Trophoblast cell (in vitro differentiated cells and primary cell): ENCODE measurements around the gene LAMC3.

Source experiments
- DNase-seq, 2 donors: peaks; one replicate each; pipeline ENCODE4 v3.0.0-alpha.2; 2016
- H2AFZ ChIP-seq: 2 replicates; pipeline ENCODE4 v1.6.1; 2013; ENCODE audit warnings: low read length, moderate library complexity, mild to moderate bottlenecking; ENCODE audit not compliant: insufficient read depth, poor library complexity
- H2AK5ac ChIP-seq: 2 replicates; pipeline ENCODE4 v1.6.1; 2013; ENCODE audit warnings: mild to moderate bottlenecking, low read length
- H2BK120ac ChIP-seq: 2 replicates; pipeline ENCODE4 v1.6.1; 2013; ENCODE audit warnings: low read length, mild to moderate bottlenecking, moderate library complexity; ENCODE audit not compliant: insufficient read depth, poor library complexity
- H2BK12ac ChIP-seq: 2 replicates; pipeline ENCODE4 v1.6.1; 2013; ENCODE audit warnings: mild to moderate bottlenecking, low read length, moderate library complexity
- H2BK5ac ChIP-seq: 2 replicates; pipeline ENCODE4 v1.6.1; 2013; ENCODE audit warnings: low read length, low read depth, moderate library complexity, mild to moderate bottlenecking; ENCODE audit not compliant: poor library complexity
- H3K14ac ChIP-seq: 2 replicates; pipeline ENCODE4 v1.6.1; 2013; ENCODE audit warnings: mild to moderate bottlenecking, low read length
- H3K18ac ChIP-seq: 2 replicates; pipeline ENCODE4 v1.6.1; 2013; ENCODE audit warnings: mild to moderate bottlenecking, low read length
- H3K23ac ChIP-seq: 2 replicates; pipeline ENCODE4 v1.6.1; 2013; ENCODE audit warnings: low read length
- H3K27ac ChIP-seq: 2 replicates; pipeline ENCODE4 v1.5.1; 2013; ENCODE audit warnings: low read depth, mild to moderate bottlenecking, inconsistent platforms, low read length, moderate library complexity
- H3K27me3 ChIP-seq: 2 replicates; pipeline ENCODE4 v1.6.1; 2013; ENCODE audit warnings: inconsistent platforms, mild to moderate bottlenecking, low read length, moderate library complexity; ENCODE audit not compliant: insufficient read depth
- H3K36me3 ChIP-seq, 2 experiments: 1 replicate in 1 of 2; 2 replicates in 1 of 2; pipeline ENCODE4 v1.6.1; 2013; ENCODE audit warnings: low read length in 2 of 2, mild to moderate bottlenecking in 2 of 2, moderate library complexity in 1 of 2; ENCODE audit not compliant: insufficient read depth in 2 of 2, control insufficient read depth in 1 of 2
- H3K4ac ChIP-seq: 2 replicates; pipeline ENCODE4 v1.6.1; 2013; ENCODE audit warnings: low read depth, mild to moderate bottlenecking, low read length, moderate library complexity
- H3K4me1 ChIP-seq, 2 experiments: 1 replicate in 1 of 2; 2 replicates in 1 of 2; pipeline ENCODE4 v1.6.1; 2013; ENCODE audit warnings: low read length in 2 of 2, mild to moderate bottlenecking in 2 of 2, moderate library complexity in 1 of 2; ENCODE audit not compliant: insufficient read depth in 2 of 2, control insufficient read depth in 1 of 2
- H3K4me2 ChIP-seq: 2 replicates; pipeline ENCODE4 v1.6.1; 2013; ENCODE audit warnings: inconsistent platforms, mild to moderate bottlenecking, low read length, moderate library complexity
- H3K4me3 ChIP-seq: 2 replicates; pipeline ENCODE4 v1.5.1; 2013; ENCODE audit warnings: mild to moderate bottlenecking, low read depth, low read length, inconsistent platforms
- H3K79me1 ChIP-seq: one replicate; pipeline ENCODE4 v1.6.1; 2013; ENCODE audit warnings: low read length
- H3K79me2 ChIP-seq: 2 replicates; pipeline ENCODE4 v1.6.1; 2013; ENCODE audit warnings: low read length, mild to moderate bottlenecking; ENCODE audit not compliant: control insufficient read depth, insufficient read depth, poor library complexity
- H3K9ac ChIP-seq: 2 replicates; pipeline ENCODE4 v1.6.1; 2013; ENCODE audit warnings: mild to moderate bottlenecking, low read length
- H3K9me3 ChIP-seq: 2 replicates; pipeline ENCODE4 v1.6.1; 2013; ENCODE audit warnings: low read depth, mild to moderate bottlenecking, control low read depth, inconsistent platforms, low read length; ENCODE audit not compliant: insufficient read depth
- H4K12ac ChIP-seq: 2 replicates; pipeline ENCODE4 v1.6.1; 2013; ENCODE audit warnings: low read depth, mild to moderate bottlenecking, low read length, moderate library complexity
- H4K8ac ChIP-seq: 2 replicates; pipeline ENCODE4 v1.6.1; 2013; ENCODE audit warnings: low read depth, mild to moderate bottlenecking, low read length, moderate library complexity
- H4K91ac ChIP-seq: one replicate; pipeline ENCODE4 v1.6.1; 2013; ENCODE audit warnings: low read depth, mild to moderate bottlenecking, low read length, moderate library complexity
- WGBS: extraction: QIAGEN DNeasy Blood & Tissue Kit; methylation state at CpG from one replicate; pipeline ENCODE4 v1.1.7; 2013; ENCODE audit warnings: missing lambda C conversion rate; ENCODE audit not compliant: insufficient read length, insufficient coverage; ENCODE audit errors: extremely low coverage; 5-methylcytosine and 5-hydroxymethylcytosine counted together

Gene LAMC3

DNA sequence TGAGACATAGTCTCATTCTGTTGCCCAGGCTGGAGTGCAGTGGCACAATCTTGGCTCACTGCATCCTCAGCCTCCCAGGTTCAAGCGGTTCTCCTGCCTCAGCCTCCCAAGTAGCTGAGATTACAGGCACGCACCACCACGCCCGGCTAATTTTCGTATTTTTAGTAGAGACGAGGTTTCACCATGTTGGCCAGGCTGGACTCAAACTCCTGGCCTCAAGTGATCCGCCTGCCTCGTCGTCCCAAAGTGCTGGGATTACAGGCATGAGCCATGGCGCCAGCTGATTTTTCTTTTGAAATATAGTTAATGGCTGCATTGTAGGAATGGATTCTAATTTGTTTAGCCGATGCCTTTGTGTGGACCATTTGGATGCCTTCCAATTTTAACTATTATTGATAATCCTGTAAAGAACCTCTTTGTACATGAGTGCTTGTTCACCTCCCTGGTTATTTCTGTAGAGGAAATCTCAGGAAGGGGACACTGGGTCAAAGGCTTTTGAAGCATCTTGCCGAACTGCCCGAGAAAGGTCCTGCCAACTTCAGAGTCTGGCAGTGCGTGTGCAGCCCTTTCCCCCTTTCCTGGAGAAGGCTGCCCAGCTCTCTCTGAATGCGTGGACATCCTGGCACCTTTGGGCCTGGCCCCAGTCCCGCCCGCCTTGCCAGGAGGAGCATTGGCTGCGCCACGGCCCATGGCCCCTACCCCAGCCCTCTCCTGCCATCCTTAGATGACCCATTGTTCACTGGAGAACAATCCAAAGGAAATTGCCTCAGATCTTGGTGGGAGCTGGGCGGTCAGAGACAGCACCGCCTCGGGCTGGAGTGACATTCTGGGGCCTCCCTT lies 107.5 kb downstream of the LAMC3 start:
- H2BK120ac ChIP-seq = no peak overlapping the region
- no peaks in the 10 kb centered on the region for H3K79me1 ChIP-seq
- H3K27ac ChIP-seq = no peak overlapping the region
- H3K79me2 ChIP-seq = no peaks in the 10 kb centered on the region
- no peak overlapping the region for H2BK5ac ChIP-seq
- no peak overlapping the region for H3K18ac ChIP-seq
- no peak overlapping the region for H3K23ac ChIP-seq
- no peak overlapping the region for H2AK5ac ChIP-seq
- no peak overlapping the region for H3K4me3 ChIP-seq
- no peaks in the 10 kb centered on the region for H3K27me3 ChIP-seq
- H3K4ac ChIP-seq = no peak overlapping the region
- no peak overlapping the region for H2BK12ac ChIP-seq
- DNase-seq = no peak
- H2AFZ ChIP-seq = no peak overlapping the region
- no peak overlapping the region for H3K9ac ChIP-seq
- H4K8ac ChIP-seq = no peak overlapping the region
- H3K4me1 ChIP-seq = no peaks in the 10 kb centered on the region
- H3K4me2 ChIP-seq = no peak overlapping the region
- peaks cover 33 to 48% of the 10 kb centered on the region in 2 experiments for H3K36me3 ChIP-seq
- peaks cover 1% of the 10 kb centered on the region for H3K9me3 ChIP-seq
- H4K12ac ChIP-seq = no peak overlapping the region
- WGBS = no CpG with 5 or more reads among the region's 22 CpGs
- H3K14ac ChIP-seq = no peak overlapping the region
- H4K91ac ChIP-seq = no peak overlapping the region

DNA sequence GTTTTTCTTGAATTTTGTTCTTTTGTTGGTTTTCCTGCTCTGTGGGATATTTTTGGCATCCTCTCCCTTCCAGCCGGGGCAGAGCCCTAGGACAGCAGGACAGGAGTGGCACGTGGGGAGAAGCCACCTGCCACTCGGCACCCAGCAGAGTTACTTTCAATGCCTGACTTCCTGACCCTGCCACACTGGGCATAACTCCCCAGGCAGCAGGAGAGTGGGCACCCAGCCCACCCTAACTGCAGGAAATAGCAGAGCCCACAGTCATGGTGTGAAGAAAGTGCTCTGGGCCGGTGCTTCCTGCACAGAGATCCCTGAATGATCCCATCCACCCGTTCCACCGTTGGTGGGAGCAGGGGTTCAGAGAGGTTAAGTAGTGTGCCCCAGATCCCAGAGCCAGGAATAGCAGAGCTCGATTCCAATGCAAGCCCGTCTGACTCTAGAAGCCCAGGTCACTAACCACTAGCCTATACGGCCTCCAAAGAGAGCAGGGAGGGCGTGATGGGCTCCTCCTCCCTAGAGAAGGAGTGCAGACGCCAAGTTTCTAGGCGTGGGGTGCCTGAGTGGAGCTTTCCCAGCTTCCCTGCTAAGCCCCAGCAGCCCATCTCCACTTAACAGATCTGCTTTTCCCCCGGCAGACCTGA lies 108.3 kb downstream of the LAMC3 start:
- Histone ChIP-seq H4K12ac (peak overlapping the region; percentile 18), H2BK120ac (no peak overlapping the region), H3K4ac (no peak overlapping the region), H3K9me3 (peaks cover 1% of the 10 kb centered on the region), H3K79me1 (no peaks in the 10 kb centered on the region), H2AFZ (no peak overlapping the region), H3K36me3 (peaks cover 30 to 49% of the 10 kb centered on the region in 2 experiments), H3K14ac (no peak overlapping the region), H3K79me2 (no peaks in the 10 kb centered on the region), H3K4me3 (no peak overlapping the region), H2BK5ac (no peak overlapping the region), H3K9ac (no peak overlapping the region), H3K23ac (no peak overlapping the region), H3K4me2 (no peak overlapping the region), H4K8ac (no peak overlapping the region), H2BK12ac (no peak overlapping the region), H3K27ac (no peak overlapping the region), H3K27me3 (no peaks in the 10 kb centered on the region), H3K18ac (no peak overlapping the region), H3K4me1 (no peaks in the 10 kb centered on the region), H2AK5ac (no peak overlapping the region), H4K91ac (no peak overlapping the region)
- no peak for DNase-seq
- no CpG with 5 or more reads among the region's 13 CpGs for WGBS

DNA sequence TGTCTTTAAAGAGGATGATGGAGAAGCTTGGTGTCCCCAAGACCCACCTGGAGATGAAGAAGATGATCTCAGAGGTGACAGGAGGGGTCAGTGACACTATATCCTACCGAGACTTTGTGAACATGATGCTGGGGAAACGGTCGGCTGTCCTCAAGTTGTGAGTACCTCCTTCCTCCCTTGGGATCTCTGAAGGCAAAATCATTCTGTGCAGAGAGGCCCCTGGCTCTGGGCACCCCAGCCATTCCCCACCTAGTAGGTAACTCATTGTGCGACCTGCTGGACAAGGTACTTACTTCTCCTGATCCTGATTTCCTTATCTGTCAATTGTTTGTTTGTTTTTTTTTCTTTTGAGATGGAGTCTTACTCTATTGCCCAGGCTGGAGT lies 108.8 kb downstream of the LAMC3 start:
- no peak overlapping the region for H2BK5ac ChIP-seq
- peaks cover 27 to 45% of the 10 kb centered on the region in 2 experiments for H3K36me3 ChIP-seq
- H4K91ac ChIP-seq = no peak overlapping the region
- no peak overlapping the region for H3K9ac ChIP-seq
- H2BK12ac ChIP-seq = no peak overlapping the region
- no peaks in the 10 kb centered on the region for H3K4me1 ChIP-seq
- H3K18ac ChIP-seq = no peak overlapping the region
- H3K4me3 ChIP-seq = no peak overlapping the region
- H3K79me1 ChIP-seq = no peaks in the 10 kb centered on the region
- no peak overlapping the region for H3K4me2 ChIP-seq
- H4K12ac ChIP-seq = no peak overlapping the region
- H4K8ac ChIP-seq = no peak overlapping the region
- no peak overlapping the region for H3K14ac ChIP-seq
- no peaks in the 10 kb centered on the region for H3K27me3 ChIP-seq
- H3K23ac ChIP-seq = no peak overlapping the region
- peaks cover 1% of the 10 kb centered on the region for H3K9me3 ChIP-seq
- H2AFZ ChIP-seq = no peak overlapping the region
- H3K79me2 ChIP-seq = no peaks in the 10 kb centered on the region
- no peak overlapping the region for H2AK5ac ChIP-seq
- no peak for DNase-seq
- no CpG with 5 or more reads among the region's 4 CpGs for WGBS
- H3K27ac ChIP-seq = no peak overlapping the region
- no peak overlapping the region for H3K4ac ChIP-seq
- H2BK120ac ChIP-seq = no peak overlapping the region

DNA sequence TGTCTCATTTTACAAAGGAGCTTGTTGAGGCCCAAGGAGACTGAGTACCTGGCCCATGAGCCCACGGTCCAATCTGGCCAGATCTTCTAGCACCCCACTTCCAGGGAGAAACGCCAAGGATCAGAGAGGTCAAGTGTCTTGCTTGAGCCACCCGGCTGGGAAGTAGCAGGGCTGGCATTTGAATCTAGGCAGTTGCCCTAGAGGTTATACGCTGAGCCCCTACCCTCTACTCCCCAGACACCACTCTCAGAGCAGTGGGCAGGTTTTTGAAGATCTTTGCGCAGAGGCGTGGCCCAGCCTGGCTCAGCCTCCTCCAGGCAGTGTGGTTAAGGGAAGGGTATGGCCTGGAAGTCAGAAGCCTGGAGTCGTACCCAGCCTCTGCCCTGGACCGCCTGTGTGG lies 110.6 kb downstream of the LAMC3 start:
- no peak overlapping the region for H3K18ac ChIP-seq

More for the DNA sequence above, 110.6 kb downstream of the LAMC3 start:
- H3K23ac ChIP-seq = no peak overlapping the region
- H3K9ac ChIP-seq = no peak overlapping the region
- DNase-seq = no peak
- H3K4me3 ChIP-seq = no peak overlapping the region
- WGBS = no CpG with 5 or more reads among the region's 8 CpGs
- no peak overlapping the region for H3K4ac ChIP-seq
- H2AK5ac ChIP-seq = no peak overlapping the region
- no peaks in the 10 kb centered on the region for H3K79me2 ChIP-seq
- H4K91ac ChIP-seq = no peak overlapping the region
- H3K36me3 ChIP-seq = peaks cover 24 to 39% of the 10 kb centered on the region in 2 experiments
- no peak overlapping the region for H3K4me2 ChIP-seq
- H3K79me1 ChIP-seq = no peaks in the 10 kb centered on the region
- H4K8ac ChIP-seq = no peak overlapping the region
- peaks cover 1% of the 10 kb centered on the region for H3K9me3 ChIP-seq
- no peak overlapping the region for H2BK120ac ChIP-seq
- H2AFZ ChIP-seq = no peak overlapping the region
- no peak overlapping the region for H3K14ac ChIP-seq
- H2BK5ac ChIP-seq = no peak overlapping the region
- H3K27ac ChIP-seq = no peak overlapping the region
- no peak overlapping the region for H4K12ac ChIP-seq
- H3K27me3 ChIP-seq = no peaks in the 10 kb centered on the region
- no peak overlapping the region for H2BK12ac ChIP-seq
- peaks cover 1 to 2% of the 10 kb centered on the region in 2 experiments for H3K4me1 ChIP-seq
